Neuronal stem cell (in vitro differentiated cells): ENCODE results near the gene KPNA4.

Source experiments
- DNase-seq: peaks from one replicate; pipeline ENCODE4 v3.0.0-alpha.2; 2013; ENCODE audit warnings: low spot score
- H2AFZ ChIP-seq: one replicate; pipeline ENCODE4 v1.6.1; 2013; ENCODE audit warnings: mild to moderate bottlenecking, low read length, inconsistent platforms
- H2AK5ac ChIP-seq: 2 replicates; pipeline ENCODE4 v1.6.1; 2013; ENCODE audit warnings: low read depth, mild to moderate bottlenecking, inconsistent platforms, low read length, moderate library complexity, mixed read lengths
- H2BK120ac ChIP-seq: 2 replicates; pipeline ENCODE4 v1.6.1; 2013; ENCODE audit warnings: low read depth, mild to moderate bottlenecking, inconsistent platforms, low read length, moderate library complexity, mixed read lengths
- H2BK12ac ChIP-seq: one replicate; pipeline ENCODE4 v1.6.1; 2013; ENCODE audit warnings: low read length, inconsistent platforms
- H2BK15ac ChIP-seq: 2 replicates; pipeline ENCODE4 v1.6.1; 2013; ENCODE audit warnings: mild to moderate bottlenecking, low read length, inconsistent platforms, mixed read lengths
- H2BK5ac ChIP-seq: one replicate; pipeline ENCODE4 v1.6.1; 2013; ENCODE audit warnings: inconsistent platforms, mild to moderate bottlenecking, low read length, moderate library complexity
- H3K14ac ChIP-seq: one replicate; pipeline ENCODE4 v1.6.1; 2013; ENCODE audit warnings: low read length, inconsistent platforms
- H3K18ac ChIP-seq: 2 replicates; pipeline ENCODE4 v1.6.1; 2013; ENCODE audit warnings: low read length, inconsistent platforms
- H3K23ac ChIP-seq: 2 replicates; pipeline ENCODE4 v1.6.1; 2013; ENCODE audit warnings: low read depth, mild to moderate bottlenecking, mixed read lengths, low read length, inconsistent platforms; ENCODE audit not compliant: poor library complexity
- H3K27ac ChIP-seq: replicated peaks from 3 replicates; pipeline ENCODE4 v1.5.1; 2013; ENCODE audit warnings: low read length, inconsistent platforms
- H3K27me3 ChIP-seq, 3 experiments: 2 replicates each; pipeline ENCODE4 v1.6.1; 2013; ENCODE audit warnings: low read length in 3 of 3, mild to moderate bottlenecking in 2 of 3, inconsistent platforms in 1 of 3, low read depth in 1 of 3, mixed read lengths in 1 of 3, moderate library complexity in 1 of 3; ENCODE audit not compliant: control insufficient read depth in 3 of 3, insufficient read depth in 3 of 3
- H3K36me3 ChIP-seq, 2 donors: replicated peaks in 1 of 2; 2 replicates each; pipeline ENCODE4 v1.6.1; 2013; ENCODE audit warnings: low read length in 2 of 2; ENCODE audit not compliant: control insufficient read depth in 2 of 2, insufficient read depth in 2 of 2
- H3K4ac ChIP-seq: 2 replicates; pipeline ENCODE4 v1.6.1; 2013; ENCODE audit warnings: inconsistent platforms, mild to moderate bottlenecking, low read length, moderate library complexity
- H3K4me1 ChIP-seq, 2 donors: 1 replicate in 1 of 2; 2 replicates in 1 of 2; pipeline ENCODE4 v1.6.1; 2013; ENCODE audit warnings: low read length in 2 of 2, low read depth in 1 of 2; ENCODE audit not compliant: control insufficient read depth in 2 of 2, insufficient read depth in 1 of 2
- H3K4me2 ChIP-seq: one replicate; pipeline ENCODE4 v1.6.1; 2013; ENCODE audit warnings: mild to moderate bottlenecking, low read length, inconsistent platforms; ENCODE audit not compliant: insufficient read depth, poor library complexity, severe bottlenecking
- H3K4me3 ChIP-seq, 2 donors: 2 replicates each; pipeline ENCODE4 v1.5.1; 2013; ENCODE audit warnings: low read length in 2 of 2, mild to moderate bottlenecking in 2 of 2, inconsistent platforms in 1 of 2, moderate library complexity in 1 of 2
- H3K79me1 ChIP-seq: one replicate; pipeline ENCODE4 v1.6.1; 2013; ENCODE audit warnings: low read depth, mild to moderate bottlenecking, inconsistent platforms, low read length, moderate library complexity
- H3K9ac ChIP-seq: one replicate; pipeline ENCODE4 v1.6.1; 2013; ENCODE audit warnings: mild to moderate bottlenecking, low read depth, low read length, inconsistent platforms; ENCODE audit not compliant: poor library complexity
- H3K9me3 ChIP-seq, 2 donors: replicated peaks in 1 of 2; 2 replicates each; pipeline versions ENCODE3 to v1.6.1; 2013; ENCODE audit warnings: low read length in 2 of 2, mild to moderate bottlenecking in 2 of 2, inconsistent platforms in 1 of 2, low read depth in 1 of 2, mixed read lengths in 1 of 2, moderate library complexity in 1 of 2; ENCODE audit not compliant: control insufficient read depth in 2 of 2, insufficient read depth in 1 of 2
- H4K8ac ChIP-seq: one replicate; pipeline ENCODE4 v1.6.1; 2013; ENCODE audit warnings: low read depth, mild to moderate bottlenecking, inconsistent platforms, low read length, moderate library complexity
- H4K91ac ChIP-seq: one replicate; pipeline ENCODE4 v1.6.1; 2013; ENCODE audit warnings: low read length, low read depth, mild to moderate bottlenecking, inconsistent platforms; ENCODE audit not compliant: poor library complexity
- WGBS, 2 donors: extraction: QIAGEN DNeasy Blood & Tissue Kit; methylation state at CpG; one replicate each; pipeline ENCODE4 v1.1.7; 2013; ENCODE audit warnings: missing lambda C conversion rate in 2 of 2, mixed read lengths in 1 of 2; ENCODE audit not compliant: insufficient read length in 2 of 2, insufficient replicate concordance in 1 of 2; ENCODE audit errors: extremely low coverage in 2 of 2; 5-methylcytosine and 5-hydroxymethylcytosine counted together

Gene KPNA4

GRCh38 chr3:160473978-160474377 lies 91.4 kb downstream of the KPNA4 start:
- H3K4ac ChIP-seq = no peak overlapping the region
- DNase-seq = no peak
- no peak overlapping the region for H3K14ac ChIP-seq
- H3K4me1 ChIP-seq = no peaks in the 10 kb centered on the region
- H3K27me3 ChIP-seq = no peaks in the 10 kb centered on the region
- no peak overlapping the region for H2BK12ac ChIP-seq
- H2BK5ac ChIP-seq = no peak overlapping the region
- H3K79me1 ChIP-seq = no peaks in the 10 kb centered on the region
- H4K91ac ChIP-seq = no peak overlapping the region
- H2AK5ac ChIP-seq = no peak overlapping the region
- no peaks in the 10 kb centered on the region for H3K36me3 ChIP-seq
- H2BK120ac ChIP-seq = no peak overlapping the region
- H4K8ac ChIP-seq = no peak overlapping the region
- H3K4me2 ChIP-seq = no peak overlapping the region
- no CpG with 5 or more reads among the region's 1 CpG for WGBS, 2 donors
- no peak overlapping the region for H3K4me3 ChIP-seq
- peaks cover 9 to 10% of the 10 kb centered on the region in 2 donors for H3K9me3 ChIP-seq
- no peak overlapping the region for H3K27ac ChIP-seq
- H3K18ac ChIP-seq = no peak overlapping the region
- H3K9ac ChIP-seq = no peak overlapping the region
- no peak overlapping the region for H2BK15ac ChIP-seq
- no peak overlapping the region for H2AFZ ChIP-seq
- H3K23ac ChIP-seq = no peak overlapping the region

DNA sequence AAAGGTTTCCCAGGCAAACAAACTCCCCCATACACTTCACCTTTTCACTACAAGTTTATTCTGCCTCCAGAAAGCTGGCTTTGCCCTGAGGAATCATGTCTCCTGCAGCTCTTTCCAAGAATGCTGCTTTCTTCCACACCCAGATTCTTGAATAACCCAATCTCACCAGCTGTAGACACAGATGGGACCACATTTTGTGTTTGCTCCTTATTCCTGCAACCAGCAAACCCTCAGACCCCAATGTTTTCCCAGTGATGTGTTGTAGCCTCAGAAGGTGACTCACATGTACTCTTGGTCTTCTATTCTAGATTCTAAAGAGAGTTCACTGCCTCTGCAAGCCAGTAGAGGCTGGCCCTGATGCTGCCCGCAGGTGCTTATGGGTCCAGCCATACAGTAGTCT lies 92.2 kb downstream of the KPNA4 start:
- no CpG with 5 or more reads among the region's 1 CpG for WGBS, 2 donors
- no peak overlapping the region for H3K27ac ChIP-seq

GRCh38 chr3:160472344-160472743 lies 93.0 kb downstream of the KPNA4 start:
- DNase-seq = no peak
- Histone ChIP-seq H2AK5ac (no peak overlapping the region), H2BK5ac (no peak overlapping the region), H4K91ac (no peak overlapping the region), H3K79me1 (no peaks in the 10 kb centered on the region), H3K4me3 (no peak overlapping the region), H3K9me3 (peaks cover 9 to 10% of the 10 kb centered on the region in 2 donors), H3K18ac (no peak overlapping the region), H3K27me3 (no peaks in the 10 kb centered on the region), H3K9ac (no peak overlapping the region), H3K23ac (no peak overlapping the region), H3K14ac (no peak overlapping the region), H2AFZ (no peak overlapping the region), H2BK120ac (no peak overlapping the region), H3K4me1 (no peaks in the 10 kb centered on the region), H2BK12ac (no peak overlapping the region), H3K4me2 (no peak overlapping the region), H3K36me3 (no peaks in the 10 kb centered on the region), H4K8ac (no peak overlapping the region), H3K4ac (no peak overlapping the region), H2BK15ac (no peak overlapping the region), H3K27ac (no peak overlapping the region)
- no CpG with 5 or more reads among the region's 2 CpGs for WGBS, 2 donors

More for the DNA sequence above, 92.2 kb downstream of the KPNA4 start:
- H3K27me3 ChIP-seq = no peaks in the 10 kb centered on the region
- no peak overlapping the region for H2BK15ac ChIP-seq
- H3K79me1 ChIP-seq = no peaks in the 10 kb centered on the region
- no peak overlapping the region for H3K4ac ChIP-seq
- DNase-seq = no peak
- no peak overlapping the region for H2AFZ ChIP-seq
- H3K9ac ChIP-seq = no peak overlapping the region
- no peak overlapping the region for H2BK12ac ChIP-seq
- no peak overlapping the region for H2AK5ac ChIP-seq
- no peaks in the 10 kb centered on the region for H3K4me1 ChIP-seq
- no peak overlapping the region for H4K91ac ChIP-seq
- H3K4me3 ChIP-seq = no peak overlapping the region
- H3K18ac ChIP-seq = no peak overlapping the region
- H3K23ac ChIP-seq = no peak overlapping the region
- H2BK120ac ChIP-seq = no peak overlapping the region
- H3K36me3 ChIP-seq = no peaks in the 10 kb centered on the region
- H3K9me3 ChIP-seq = peaks cover 9 to 10% of the 10 kb centered on the region in 2 donors
- no peak overlapping the region for H4K8ac ChIP-seq
- no peak overlapping the region for H3K4me2 ChIP-seq
- H2BK5ac ChIP-seq = no peak overlapping the region
- H3K14ac ChIP-seq = no peak overlapping the region

- H3K27ac ChIP-seq = no peak overlapping the region
- H2AK5ac ChIP-seq = no peak overlapping the region
- no peak overlapping the region for H2BK5ac ChIP-seq
- H3K23ac ChIP-seq = no peak overlapping the region
- H3K18ac ChIP-seq = no peak overlapping the region
- H3K4me2 ChIP-seq = no peak overlapping the region
- H3K27me3 ChIP-seq = peaks cover 0 to 3% (median 0%) of the 10 kb centered on the region in 3 experiments
- H2BK120ac ChIP-seq = no peak overlapping the region
- no peak overlapping the region for H4K8ac ChIP-seq
- H3K9me3 ChIP-seq = peaks cover 9 to 10% of the 10 kb centered on the region in 2 donors
- no peak overlapping the region for H2AFZ ChIP-seq
- H3K36me3 ChIP-seq = no peaks in the 10 kb centered on the region
- H4K91ac ChIP-seq = no peak overlapping the region
- H2BK15ac ChIP-seq = no peak overlapping the region
- H3K4ac ChIP-seq = no peak overlapping the region
- no peaks in the 10 kb centered on the region for H3K4me1 ChIP-seq
- no CpG with 5 or more reads among the region's 2 CpGs for WGBS, 2 donors
- no peaks in the 10 kb centered on the region for H3K79me1 ChIP-seq
- no peak for DNase-seq
- H3K14ac ChIP-seq = no peak overlapping the region
- H3K9ac ChIP-seq = no peak overlapping the region
- no peak overlapping the region for H2BK12ac ChIP-seq
- no peak overlapping the region for H3K4me3 ChIP-seq
Measured at GRCh38 chr3:160471892-160472291, 93.5 kb downstream of the KPNA4 start.
